Measurements from ENCODE around the gene UBALD2.

The UBALD2 gene

GRCh38 chr17:76271669-76272540 lies 6.8 kb downstream of the UBALD2 start:
- peak; percentile 98 for DNase-seq (ENCODE audit: low read depth)
- peak overlapping the region; percentile 95 for H3K4me3 ChIP-seq (ENCODE audit: low read depth, low read length)
- TF ChIP-seq CTCF (IDR thresholded peaks at IDR 0.05; ENCODE audit: insufficient read depth, low read depth, low read length, missing control alignments): peak; percentile 14

GRCh38 chr17:76272541-76273444 lies 7.6 kb downstream of the UBALD2 start:
- DNase-seq (ENCODE audit: low read depth): peak; percentile 68
- TF ChIP-seq CTCF (IDR thresholded peaks at IDR 0.05; ENCODE audit: insufficient read depth, low read depth, low read length, missing control alignments): no peak
- peak overlapping the region; percentile 95 for H3K4me3 ChIP-seq (ENCODE audit: low read depth, low read length)

GRCh38 chr17:76273445-76274111 lies 8.4 kb downstream of the UBALD2 start:
- DNase-seq (ENCODE audit: low read depth): no peak
- no peak overlapping the region for H3K4me3 ChIP-seq (ENCODE audit: low read depth, low read length)
- TF ChIP-seq CTCF (IDR thresholded peaks at IDR 0.05; ENCODE audit: insufficient read depth, low read depth, low read length, missing control alignments): no peak

- no peak for TF ChIP-seq CTCF (IDR thresholded peaks at IDR 0.05; ENCODE audit: insufficient read depth, low read depth, low read length, missing control alignments)
- peak overlapping the region; percentile 53 for H3K4me3 ChIP-seq (ENCODE audit: low read depth, low read length)
These were observed 9.2 kb downstream of the UBALD2 start for GRCh38 chr17:76274112-76274956.

GRCh38 chr17:76275382-76276068 lies 10.4 kb downstream of the UBALD2 start:
- TF ChIP-seq CTCF (IDR thresholded peaks at IDR 0.05; ENCODE audit: insufficient read depth, low read depth, low read length, missing control alignments): no peak
- no peak for DNase-seq (ENCODE audit: low read depth)
- H3K4me3 ChIP-seq (ENCODE audit: low read depth, low read length): peak overlapping the region; percentile 53

More at GRCh38 chr17:76274112-76274956, 9.2 kb downstream of the UBALD2 start:
- no peak for DNase-seq (ENCODE audit: low read depth)
